Hematopoietic multipotent progenitor cell treated with erythropoietin and hydrocortisone succinate and interleukin-3 and kit ligand, for 8 days (in vitro differentiated cells): ENCODE data around the gene GTF2IRD1.
"Not testable (repeated sequence)": the region's sequence is repeated elsewhere in the genome, so short reads cannot be mapped to it uniquely, and the experiment has no call there.

Experiments
- DNase-seq: peaks from one replicate; pipeline ENCODE4 v3.0.0-alpha.2; 2015

GTF2IRD1 gene

DNA sequence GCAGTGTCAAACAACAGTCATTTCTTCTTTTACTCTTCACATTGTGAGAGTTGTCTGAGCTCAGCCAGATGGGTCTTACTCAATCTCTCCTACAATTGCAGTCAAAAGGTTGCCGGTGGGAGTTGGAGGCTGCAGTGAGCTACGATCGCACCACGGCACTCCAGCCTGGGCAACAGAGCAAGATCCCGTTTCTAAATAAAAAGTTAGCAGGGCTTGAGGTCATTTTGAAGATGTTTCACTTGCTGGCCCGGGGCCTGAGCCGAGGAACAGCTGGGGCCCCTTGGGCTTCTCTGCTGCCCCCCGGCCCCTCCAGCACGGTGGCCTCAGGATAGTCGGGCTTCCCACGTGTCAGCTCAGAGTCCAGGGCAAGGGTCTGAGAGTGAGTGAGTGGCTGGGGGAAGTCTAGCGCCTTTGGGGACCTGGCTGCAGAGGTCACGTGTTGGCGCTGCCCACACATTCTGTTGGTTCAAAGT, 40.4 kb downstream of the GTF2IRD1 start:
- DNase-seq: no peak

DNA sequence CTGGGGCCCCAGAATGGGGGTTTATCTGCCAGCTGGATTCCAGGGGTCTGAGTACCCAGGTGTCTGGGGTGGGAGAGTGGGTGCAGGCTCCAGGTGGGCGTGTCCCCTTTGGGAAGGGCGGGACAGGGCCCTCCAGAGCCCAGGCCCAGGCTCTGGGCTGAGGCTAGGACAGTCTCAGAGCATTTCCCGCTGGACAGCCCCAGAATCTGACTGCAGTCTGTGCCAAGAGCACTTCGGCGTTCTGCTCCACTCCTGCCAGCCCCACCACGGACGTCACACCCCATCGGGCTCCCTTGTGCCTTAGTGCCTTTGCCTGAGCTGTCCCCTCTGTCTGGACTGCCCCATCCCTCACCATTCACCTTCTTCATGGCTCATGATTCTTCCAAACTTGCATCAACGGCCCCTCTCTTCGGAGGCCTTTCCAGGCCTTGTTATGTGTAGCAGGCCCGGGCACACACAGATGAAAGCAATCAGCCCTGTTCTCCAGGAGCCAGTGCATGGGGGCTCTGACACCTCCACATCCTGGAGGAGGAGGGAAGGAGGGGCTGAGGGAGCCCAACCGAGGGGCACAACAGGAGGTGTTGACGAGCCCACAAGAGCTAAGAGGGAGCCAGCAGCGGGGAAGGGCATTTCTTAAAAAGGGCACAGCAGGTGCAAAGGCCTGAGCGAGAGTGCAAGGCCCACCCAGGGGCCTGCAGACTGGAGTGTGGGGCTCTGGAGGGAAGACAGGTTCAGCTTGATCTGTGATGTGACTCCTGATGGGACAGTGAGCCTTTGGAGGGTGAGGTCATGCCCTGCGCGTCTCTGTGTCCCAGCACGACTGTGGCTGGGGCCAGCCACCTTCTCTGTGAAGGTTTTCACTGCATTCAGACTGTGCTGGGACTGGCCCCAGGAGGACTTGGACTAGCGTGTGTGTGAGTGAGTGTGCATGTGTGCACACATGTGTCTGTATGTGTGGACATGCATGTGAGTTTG, 41.7 kb downstream of the GTF2IRD1 start:
- no peak for DNase-seq

DNA sequence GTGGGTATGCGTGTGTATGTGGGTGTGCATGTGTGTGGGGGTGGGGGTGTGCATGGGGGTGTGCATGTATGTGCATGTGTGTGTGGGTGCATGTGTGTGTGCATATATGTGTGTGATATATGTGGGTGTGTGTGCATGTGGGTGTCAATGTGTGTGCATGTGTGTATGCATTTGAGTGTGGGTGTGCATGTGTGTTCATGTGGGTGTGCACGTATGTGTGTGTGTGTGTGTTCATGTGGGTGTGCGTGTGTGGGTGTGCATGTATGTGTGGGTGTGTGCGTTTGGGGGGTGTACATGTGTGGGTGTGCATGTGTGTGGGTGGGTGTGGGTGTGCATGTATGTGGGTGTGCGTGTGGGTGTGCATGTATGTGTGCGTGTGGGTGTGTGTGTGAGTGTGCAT, 42.6 kb downstream of the GTF2IRD1 start:
- no peak for DNase-seq

DNA sequence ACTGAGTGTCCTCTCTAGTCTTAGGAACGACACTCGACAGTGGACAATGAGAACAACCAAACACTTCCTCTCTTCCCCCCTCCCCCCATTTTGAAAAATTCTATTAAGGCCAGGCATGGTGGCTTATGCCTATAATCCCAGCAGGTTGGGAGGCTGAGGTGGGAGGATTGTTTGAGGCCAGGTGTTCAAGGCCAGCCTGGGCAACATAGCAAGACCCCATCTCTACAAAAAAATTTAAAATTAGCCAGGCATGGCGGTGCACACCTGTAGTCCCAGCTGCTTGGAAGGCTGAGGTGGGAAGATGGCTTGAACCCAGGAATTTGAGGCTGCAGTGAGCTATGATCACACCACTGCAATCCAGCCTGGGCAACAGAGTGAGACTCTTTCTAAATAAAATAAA, 43.1 kb downstream of the GTF2IRD1 start:
- not testable (repeated sequence) for DNase-seq

DNA sequence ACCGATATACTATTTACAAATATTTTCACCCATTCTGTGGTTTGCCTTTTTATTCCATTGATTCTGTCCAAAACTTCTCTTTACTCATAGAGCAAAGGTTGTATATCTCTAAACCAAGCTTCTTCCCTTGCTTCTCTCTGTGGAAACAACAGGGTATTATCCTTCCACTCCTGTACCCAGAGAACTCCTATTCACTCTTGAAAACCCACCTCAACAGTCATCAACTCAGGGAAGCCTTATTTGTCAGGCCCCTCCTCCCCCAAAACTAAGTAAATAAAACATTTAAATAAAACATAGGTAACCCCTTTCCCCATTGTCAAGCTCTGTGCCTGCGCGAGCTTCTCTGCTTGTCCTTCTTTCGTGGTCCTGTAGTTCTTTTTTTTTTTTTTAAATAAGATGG, 44.6 kb downstream of the GTF2IRD1 start:
- no peak for DNase-seq

DNA sequence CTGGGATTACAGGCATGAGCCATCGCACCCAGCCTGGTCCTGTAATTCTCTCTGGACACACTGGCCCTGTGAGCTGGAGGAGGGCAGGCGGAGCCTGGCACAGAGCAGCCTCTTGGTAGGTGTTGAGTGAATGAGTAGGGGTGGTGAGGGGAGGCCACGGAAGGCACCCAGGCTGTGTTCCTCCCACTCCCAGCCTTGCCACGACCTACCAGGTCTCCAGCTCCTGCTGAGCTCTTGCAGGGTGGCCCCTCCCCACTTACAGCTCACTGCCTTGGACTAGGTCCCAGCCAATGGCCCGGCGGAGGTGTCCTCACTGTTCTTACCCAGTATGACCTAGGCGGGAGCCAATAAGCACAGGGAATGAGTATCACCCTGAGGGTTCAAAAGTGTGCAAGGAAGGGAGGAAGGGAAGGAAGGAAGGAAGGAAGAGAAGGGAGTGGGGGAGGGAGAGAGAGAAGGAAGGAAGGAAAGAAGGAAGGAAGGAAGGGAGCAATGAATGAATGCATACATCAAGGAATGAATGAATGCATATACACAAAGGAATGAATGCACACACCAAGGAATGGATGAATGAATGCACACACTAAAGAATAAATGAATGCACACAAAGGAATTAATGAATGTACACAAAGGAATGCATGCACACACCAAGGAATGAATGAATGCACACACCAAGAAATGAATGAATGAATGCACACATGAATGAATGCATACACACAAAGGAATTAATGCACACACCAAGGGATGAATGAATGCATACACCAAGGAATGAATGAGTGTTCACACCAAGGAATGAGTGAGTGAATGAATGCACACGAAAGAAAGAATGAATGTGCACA, 45.5 kb downstream of the GTF2IRD1 start:
- no peak for DNase-seq

DNA sequence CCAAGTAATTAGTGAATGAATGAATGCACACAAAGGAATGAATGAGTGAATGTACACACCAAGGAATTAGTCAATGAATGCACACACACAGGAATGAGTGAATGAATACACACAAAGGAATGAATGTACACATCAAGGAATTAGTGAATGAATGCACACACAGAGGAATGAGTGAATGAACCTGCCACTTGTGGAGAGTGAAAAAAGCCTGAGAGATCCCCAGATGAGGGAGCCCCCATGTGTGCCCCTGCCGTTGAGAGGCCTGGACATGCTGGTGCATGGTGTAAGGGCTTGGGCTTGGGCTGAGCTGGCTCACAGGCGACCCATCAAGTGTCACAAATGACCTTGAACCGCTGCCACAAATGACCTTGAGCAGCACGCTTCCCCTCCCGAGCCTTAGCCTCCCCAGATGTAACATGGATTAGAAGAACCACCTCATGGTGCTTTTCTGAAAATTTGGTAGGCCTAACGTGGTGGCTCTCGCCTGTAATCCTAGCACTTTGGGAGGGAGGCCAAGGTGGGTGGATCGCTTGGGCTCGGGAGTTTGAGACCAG, 46.2 kb downstream of the GTF2IRD1 start:
- no peak for DNase-seq

DNA sequence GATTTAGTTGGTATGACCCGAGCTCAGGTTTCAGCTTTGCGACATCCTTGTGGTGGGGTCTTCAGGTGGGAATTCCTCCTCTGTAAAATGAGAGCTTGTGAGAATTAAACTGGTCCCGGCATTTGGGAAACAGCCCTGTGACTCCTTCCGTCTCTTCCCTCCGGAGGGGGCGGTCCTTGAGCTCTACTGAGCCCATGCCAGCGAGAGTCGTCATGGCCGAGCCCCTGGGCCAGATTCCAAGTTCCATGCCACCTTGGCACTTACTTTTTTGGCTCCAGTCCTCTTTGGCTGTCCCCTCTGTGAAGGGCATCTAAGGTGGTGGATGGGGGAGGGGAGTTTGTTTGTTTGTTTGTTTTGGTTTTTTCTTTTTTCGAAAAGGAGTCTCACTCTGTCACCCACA, 47.6 kb downstream of the GTF2IRD1 start:
- DNase-seq: no peak

DNA sequence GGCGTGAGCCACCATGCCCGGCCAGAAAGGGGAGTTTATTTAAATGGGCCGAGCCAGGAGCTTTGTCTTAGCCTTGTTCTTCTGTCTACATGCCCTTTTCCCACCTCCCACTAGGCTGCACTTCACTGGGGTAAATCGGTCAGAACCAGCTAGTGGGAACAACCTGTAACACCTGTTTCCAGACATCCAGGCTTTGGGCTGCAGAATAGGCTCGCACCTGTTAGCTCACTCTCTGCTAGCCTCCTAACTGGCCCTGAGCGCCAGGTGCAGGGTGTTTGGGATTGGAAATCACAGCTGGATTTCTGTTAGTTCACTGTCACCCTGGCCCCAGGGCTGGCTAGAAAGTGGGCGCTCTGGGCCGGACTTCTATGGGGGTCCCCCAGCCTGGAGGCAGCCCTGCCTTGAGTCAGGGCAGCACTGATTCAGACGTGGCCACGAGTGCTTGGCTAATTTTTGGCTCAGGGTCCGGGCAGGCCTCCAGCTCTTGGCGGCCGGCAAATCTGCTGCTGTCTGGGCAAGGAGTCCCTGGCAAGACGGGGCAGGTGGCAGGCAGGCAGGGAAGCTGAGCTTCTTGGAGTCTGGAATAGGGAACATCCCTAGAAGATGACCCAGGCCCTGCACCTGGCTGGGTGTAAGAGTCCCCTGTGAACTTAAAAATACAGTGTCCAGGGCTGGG, 48.6 kb downstream of the GTF2IRD1 start:
- no peak for DNase-seq

DNA sequence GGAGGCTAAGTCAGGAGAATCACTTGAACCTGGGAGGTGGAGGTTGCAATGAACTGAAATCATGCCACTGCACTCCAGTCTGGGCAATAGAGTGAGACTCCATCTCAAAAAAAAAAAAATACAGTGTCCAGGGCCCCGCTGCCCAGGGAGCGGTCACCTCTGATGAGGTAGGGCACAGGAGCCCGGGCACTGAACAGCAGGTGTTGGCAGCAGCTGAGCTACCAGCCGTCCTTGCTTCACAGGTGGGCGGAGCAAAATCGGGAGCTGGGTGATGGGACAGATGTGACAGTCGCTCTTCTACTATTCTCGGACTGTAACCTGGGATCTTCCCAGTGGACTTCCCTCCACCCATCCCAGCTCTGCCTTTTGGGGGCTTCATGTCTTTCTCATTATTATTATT, 49.4 kb downstream of the GTF2IRD1 start:
- DNase-seq: no peak

DNA sequence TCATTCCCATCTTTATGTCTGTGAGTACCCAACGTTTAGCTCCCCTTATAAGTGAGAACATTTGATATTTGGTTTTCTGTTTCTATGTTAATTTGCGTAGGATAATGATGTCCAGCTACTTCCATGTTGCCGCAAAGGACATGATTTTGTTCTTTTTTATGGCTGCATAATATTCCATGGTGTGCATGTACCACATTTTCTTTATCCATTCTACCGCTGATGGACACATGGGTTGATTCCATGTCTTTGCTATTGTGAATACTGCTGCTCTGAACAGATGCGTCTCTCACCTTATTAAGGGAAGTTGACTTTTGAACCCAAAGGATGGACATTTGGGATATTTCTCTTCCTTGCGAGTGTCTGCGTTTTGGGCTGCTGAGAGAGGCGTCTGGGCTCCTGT, 50.2 kb downstream of the GTF2IRD1 start:
- DNase-seq: no peak

DNA sequence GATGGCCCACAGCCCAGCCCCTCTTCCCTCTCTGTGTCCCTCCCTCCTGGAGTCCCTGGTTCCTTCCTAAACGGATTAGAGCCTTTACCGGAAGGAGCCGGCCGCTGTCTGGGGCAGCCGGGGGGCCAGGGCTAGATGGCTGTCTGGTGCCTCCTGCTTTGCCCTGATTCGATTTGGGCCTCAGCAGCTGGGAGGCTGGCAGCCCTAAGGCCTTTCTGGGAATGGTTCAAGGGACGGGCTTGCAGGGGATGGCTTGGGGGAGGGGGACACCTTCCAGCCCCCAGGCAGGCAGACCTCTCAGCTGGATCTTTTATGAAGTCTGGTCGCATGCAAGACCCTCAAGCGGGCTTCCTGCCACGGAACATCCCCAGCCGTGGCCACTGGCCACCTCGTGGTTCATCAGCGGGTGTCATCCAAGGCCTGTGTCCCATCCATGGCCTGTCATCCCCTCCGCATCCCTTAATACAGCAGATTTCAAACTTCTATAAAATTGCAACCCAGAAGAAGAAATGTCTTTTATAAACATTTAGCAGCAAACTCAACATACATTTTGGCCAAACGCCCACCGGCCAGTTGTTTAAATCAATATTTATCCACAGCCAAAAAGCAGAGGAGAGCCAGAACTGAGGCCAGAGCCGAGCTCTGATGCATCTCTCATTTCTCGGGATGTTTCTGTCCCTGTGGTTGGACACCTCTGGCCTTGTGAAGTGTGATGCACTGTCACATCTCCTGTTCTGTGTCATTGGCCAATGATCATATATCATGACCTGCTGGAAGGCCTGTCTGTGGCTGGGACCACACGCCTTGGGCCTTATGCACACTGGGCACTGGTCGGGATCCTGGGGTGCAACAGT, 52.0 kb downstream of the GTF2IRD1 start:
- DNase-seq: no peak

DNA sequence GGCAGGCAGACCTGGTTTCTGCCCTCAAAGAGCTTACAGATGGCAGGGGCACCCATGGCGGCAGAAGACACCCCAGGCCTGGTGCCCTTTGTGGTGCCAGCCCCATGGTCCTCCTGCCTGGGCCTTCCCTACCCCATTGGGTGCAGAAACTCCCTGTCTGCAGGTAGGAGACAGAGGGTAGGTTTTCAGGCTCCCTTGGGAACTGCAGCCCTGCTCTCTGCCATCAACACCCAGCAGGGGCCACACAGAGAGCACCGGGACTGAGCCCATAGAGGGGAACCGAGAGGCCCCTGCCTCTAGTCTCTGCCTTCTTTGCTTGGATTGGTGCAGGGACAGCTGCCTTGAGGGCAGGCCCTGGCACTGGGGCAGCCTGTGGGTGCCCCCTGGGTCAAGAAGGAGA, 52.6 kb downstream of the GTF2IRD1 start:
- no peak for DNase-seq

DNA sequence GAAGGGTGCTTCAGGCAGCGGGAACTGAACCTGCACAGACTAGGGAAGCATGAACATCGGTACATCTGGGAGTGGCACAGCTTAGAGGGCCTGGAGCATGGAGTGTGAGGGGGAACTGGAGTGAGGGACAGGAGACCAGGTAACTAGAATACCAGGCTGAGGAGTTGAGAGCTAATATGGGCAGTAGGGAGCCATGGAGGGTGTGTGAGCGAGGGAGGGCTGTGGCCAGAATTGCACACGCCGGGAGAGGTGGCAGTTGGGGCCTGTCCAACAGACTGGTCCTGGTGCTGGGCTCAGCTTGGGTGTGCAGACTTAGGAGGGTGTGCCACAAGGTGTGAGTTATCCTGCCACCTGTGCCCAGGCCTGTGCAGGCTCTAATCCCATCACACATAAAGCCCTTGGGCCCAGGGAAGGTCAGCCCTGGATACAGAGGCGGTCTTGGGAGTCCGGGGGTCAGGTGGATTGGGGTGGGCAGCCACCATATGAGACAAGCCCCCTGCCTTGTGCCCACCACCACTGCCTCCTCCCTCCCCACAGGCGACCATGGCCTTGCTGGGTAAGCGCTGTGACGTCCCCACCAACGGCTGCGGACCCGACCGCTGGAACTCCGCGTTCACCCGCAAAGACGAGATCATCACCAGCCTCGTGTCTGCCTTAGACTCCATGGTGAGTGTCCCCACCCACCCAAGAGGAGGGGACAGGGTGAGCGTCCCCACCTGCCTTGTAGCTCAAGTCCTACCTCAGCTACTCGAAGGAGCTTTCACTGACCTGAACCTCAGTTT, 54.0 kb downstream of the GTF2IRD1 start:
- no peak for DNase-seq

DNA sequence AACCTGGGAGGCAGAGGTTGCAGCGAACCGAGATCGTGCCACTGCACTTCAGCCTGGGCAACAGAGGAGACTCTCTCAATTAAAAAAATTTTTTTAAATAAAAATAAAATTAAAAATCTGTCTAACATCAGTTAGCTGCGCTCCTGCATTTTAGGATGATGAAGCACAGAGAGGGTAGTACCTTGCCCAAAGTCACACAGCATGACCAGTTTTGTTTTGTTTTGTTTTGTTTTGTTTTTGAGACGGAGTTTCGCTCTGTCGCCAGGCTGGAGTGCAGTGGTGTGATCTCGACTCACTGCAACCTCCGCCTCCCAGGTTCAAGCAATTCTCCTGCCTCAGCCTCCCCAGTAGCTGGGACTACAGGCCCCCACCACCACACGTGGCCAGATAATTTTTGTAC, 55.7 kb downstream of the GTF2IRD1 start:
- DNase-seq: not testable (repeated sequence)

DNA sequence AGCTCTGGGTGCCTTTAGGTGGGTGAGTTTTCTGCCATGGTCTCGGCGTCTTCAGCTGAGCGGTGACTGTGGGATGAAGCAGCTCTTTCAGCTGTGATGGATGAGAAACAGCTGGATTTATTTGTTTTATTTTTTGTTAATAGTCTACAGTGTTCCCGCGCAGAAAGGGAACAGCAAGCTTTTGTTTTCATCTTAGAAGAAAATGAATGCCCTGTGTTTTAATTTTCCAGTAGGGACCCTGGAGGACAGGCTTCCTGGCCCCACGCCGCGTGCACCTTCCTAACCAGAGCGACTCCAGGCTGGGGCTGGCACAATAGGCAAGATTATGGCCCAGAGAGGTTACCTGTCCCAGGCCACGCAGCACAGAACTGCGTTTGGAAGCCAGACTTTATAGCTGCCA, 57.6 kb downstream of the GTF2IRD1 start:
- DNase-seq: no peak

DNA sequence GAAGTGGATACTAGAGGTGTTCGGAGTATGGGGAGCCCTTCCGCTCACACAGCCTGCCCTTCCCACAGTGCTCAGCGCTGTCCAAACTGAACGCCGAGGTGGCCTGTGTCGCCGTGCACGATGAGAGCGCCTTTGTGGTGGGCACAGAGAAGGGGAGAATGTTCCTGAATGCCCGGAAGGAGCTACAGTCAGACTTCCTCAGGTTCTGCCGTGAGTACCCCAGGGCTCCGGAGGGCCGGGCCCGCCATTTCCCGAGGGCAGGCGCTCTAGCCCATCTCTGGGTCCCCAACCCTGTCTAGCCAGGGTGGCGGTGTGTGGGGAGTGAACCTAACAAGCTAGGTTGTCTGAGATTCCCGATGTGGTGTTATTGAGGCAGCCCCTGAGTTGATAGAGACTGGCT, 59.1 kb downstream of the GTF2IRD1 start:
- no peak for DNase-seq

DNA sequence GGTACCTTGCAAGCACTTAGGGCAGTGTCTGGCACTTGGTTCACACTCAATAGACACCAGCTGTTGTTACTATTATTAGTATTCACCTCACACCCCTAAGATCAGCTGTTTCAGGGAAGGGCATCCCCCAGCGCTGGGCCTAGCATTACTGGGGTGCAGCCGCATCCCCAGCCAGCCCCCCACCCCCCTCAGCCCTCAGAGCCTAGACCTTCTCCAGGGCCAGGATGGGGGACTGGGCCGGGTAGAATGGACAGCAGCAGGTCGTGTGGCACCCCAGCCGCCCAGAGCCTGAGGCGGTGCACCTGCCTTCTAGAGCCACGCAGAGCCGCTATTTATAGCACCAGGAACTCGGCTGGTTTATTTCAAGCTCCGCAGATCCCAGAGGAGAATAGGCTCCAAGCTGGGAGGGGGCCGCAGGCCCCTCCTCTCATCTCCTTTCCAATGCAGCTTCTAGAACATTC, 60.5 kb downstream of the GTF2IRD1 start:
- no peak for DNase-seq

DNA sequence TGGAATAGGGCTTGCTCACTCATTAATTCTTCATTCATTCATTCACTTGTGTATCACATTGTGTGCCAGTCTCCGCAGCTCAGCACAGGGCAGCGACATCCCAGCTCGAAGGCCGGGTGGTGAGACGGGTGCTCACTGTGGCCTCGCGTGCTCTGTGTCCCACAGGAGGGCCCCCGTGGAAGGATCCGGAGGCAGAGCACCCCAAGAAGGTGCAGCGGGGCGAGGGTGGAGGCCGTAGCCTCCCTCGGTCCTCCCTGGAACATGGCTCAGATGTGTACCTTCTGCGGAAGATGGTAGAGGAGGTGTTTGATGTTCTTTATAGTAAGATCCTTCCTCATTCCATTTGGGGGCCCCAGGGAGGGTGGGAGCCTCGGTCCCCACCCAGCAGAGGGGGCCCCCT, 61.6 kb downstream of the GTF2IRD1 start:
- DNase-seq: no peak

DNA sequence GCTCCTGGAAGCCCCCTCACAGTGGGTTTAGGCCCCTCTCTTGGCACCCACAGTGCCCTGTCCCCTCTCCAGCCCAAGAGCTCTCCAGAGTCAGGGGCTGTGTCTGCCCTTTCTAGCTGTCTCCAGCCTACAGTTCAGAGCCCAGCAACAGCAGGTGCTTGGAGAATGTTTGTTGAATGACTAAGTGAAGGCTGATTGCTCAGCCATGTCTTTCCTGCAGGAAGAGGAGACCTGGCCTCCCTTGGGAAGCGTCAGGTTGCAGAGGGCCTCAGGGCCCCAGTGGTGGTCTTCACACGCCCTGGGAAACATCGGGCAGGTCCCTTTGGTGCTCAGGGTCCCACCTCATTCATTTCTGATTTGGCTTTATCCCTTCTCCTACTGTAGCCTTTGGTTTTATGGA, 62.5 kb downstream of the GTF2IRD1 start:
- no peak for DNase-seq

DNA sequence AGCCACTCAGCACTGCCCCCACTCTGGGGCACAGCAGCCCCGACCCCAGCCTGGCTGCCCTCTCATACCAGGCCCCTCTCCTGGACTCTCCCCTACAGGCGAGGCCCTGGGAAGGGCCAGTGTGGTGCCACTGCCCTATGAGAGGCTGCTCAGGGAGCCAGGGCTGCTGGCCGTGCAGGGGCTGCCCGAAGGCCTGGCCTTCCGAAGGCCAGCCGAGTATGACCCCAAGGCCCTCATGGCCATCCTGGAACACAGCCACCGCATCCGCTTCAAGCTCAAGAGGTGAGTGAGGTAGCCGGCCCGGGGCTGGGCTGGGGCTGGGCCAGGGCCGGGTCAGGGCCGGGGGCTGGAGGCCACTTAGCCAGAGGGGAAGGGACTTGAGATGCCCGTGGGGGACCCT, 64.3 kb downstream of the GTF2IRD1 start:
- DNase-seq: no peak
